ENCODE results near the gene CETN3.

CETN3 gene

GRCh38 chr5:90386099-90386710 is 23.4 kb downstream of the CETN3 start:
- no peaks in the 10 kb centered on the region for H3K9me2 ChIP-seq (replicated peaks; ENCODE audit: control insufficient read depth, low read length)
- H3K27ac ChIP-seq (ENCODE audit: low read depth, low read length) = no peak overlapping the region
- H4K20me1 ChIP-seq (ENCODE audit: control insufficient read depth, insufficient read depth, low read depth, low read length) = no peaks in the 10 kb centered on the region
- TF ChIP-seq EZH2phosphoT487 (IDR thresholded peaks at IDR 0.05; ENCODE audit: borderline replicate concordance, low read length) = no peak
- peak; percentile 47 for TF ChIP-seq CTCF (IDR thresholded peaks at IDR 0.05; ENCODE audit: low read depth, low read length, poor library complexity, severe bottlenecking)
- H3K36me3 ChIP-seq (ENCODE audit: control insufficient read depth, low read length) = no peaks in the 10 kb centered on the region
- H3K79me2 ChIP-seq (ENCODE audit: control insufficient read depth, low read length) = no peaks in the 10 kb centered on the region
- H3K4me3 ChIP-seq (ENCODE audit: low read length) = no peak overlapping the region
- no peaks in the 10 kb centered on the region for H3K27me3 ChIP-seq (ENCODE audit: control insufficient read depth, low read length)
- H3K9me3 ChIP-seq (ENCODE audit: control insufficient read depth, insufficient read depth, low read length) = no peaks in the 10 kb centered on the region
- no peaks in the 10 kb centered on the region for H3K4me1 ChIP-seq (ENCODE audit: control insufficient read depth, low read length)
- H3F3A ChIP-seq (ENCODE audit: control insufficient read depth, insufficient read depth) = no peaks in the 10 kb centered on the region
- H3K4me2 ChIP-seq (ENCODE audit: low read length) = no peak overlapping the region

GRCh38 chr5:90384389-90384788 is 25.2 kb downstream of the CETN3 start:
- Histone ChIP-seq H3K79me2 (ENCODE audit: control insufficient read depth, low read length) (no peaks in the 10 kb centered on the region), H3K27ac (ENCODE audit: low read depth, low read length) (no peak overlapping the region), H3K4me3 (ENCODE audit: low read length) (no peak overlapping the region), H4K20me1 (ENCODE audit: control insufficient read depth, insufficient read depth, low read depth, low read length) (no peaks in the 10 kb centered on the region), H3K4me2 (ENCODE audit: low read length) (no peak overlapping the region), H3F3A (ENCODE audit: control insufficient read depth, insufficient read depth) (no peaks in the 10 kb centered on the region), H3K36me3 (ENCODE audit: control insufficient read depth, low read length) (no peaks in the 10 kb centered on the region), H3K4me1 (ENCODE audit: control insufficient read depth, low read length) (no peaks in the 10 kb centered on the region), H3K9me3 (ENCODE audit: control insufficient read depth, insufficient read depth, low read length) (no peaks in the 10 kb centered on the region), H3K27me3 (ENCODE audit: control insufficient read depth, low read length) (no peaks in the 10 kb centered on the region), H3K9me2 (replicated peaks; ENCODE audit: control insufficient read depth, low read length) (no peaks in the 10 kb centered on the region)
- TF ChIP-seq CTCF (IDR thresholded peaks at IDR 0.05; ENCODE audit: low read depth, low read length, poor library complexity, severe bottlenecking) (no peak), EZH2phosphoT487 (IDR thresholded peaks at IDR 0.05; ENCODE audit: borderline replicate concordance, low read length) (no peak)

- no peak for TF ChIP-seq EZH2phosphoT487 (IDR thresholded peaks at IDR 0.05; ENCODE audit: borderline replicate concordance, low read length)
- no peak for TF ChIP-seq CTCF (IDR thresholded peaks at IDR 0.05; ENCODE audit: low read depth, low read length, poor library complexity, severe bottlenecking)
- Histone ChIP-seq H3K4me1 (ENCODE audit: control insufficient read depth, low read length) (no peaks in the 10 kb centered on the region), H3K27me3 (ENCODE audit: control insufficient read depth, low read length) (no peaks in the 10 kb centered on the region), H3K4me2 (ENCODE audit: low read length) (no peak overlapping the region), H3K79me2 (ENCODE audit: control insufficient read depth, low read length) (no peaks in the 10 kb centered on the region), H4K20me1 (ENCODE audit: control insufficient read depth, insufficient read depth, low read depth, low read length) (no peaks in the 10 kb centered on the region), H3K36me3 (ENCODE audit: control insufficient read depth, low read length) (no peaks in the 10 kb centered on the region), H3K4me3 (ENCODE audit: low read length) (no peak overlapping the region), H3F3A (ENCODE audit: control insufficient read depth, insufficient read depth) (no peaks in the 10 kb centered on the region), H3K27ac (ENCODE audit: low read depth, low read length) (no peak overlapping the region), H3K9me2 (replicated peaks; ENCODE audit: control insufficient read depth, low read length) (no peaks in the 10 kb centered on the region), H3K9me3 (ENCODE audit: control insufficient read depth, insufficient read depth, low read length) (no peaks in the 10 kb centered on the region)
These were observed 25.7 kb downstream of the CETN3 start for GRCh38 chr5:90383903-90384302.
